Measurements from ENCODE around the gene EDEM1.
"Not testable (repeated sequence)": the region's sequence is repeated elsewhere in the genome, so short reads cannot be mapped to it uniquely, and the experiment has no call there.

EDEM1 gene

GRCh38 chr3:5169807-5170206 lies 17.7 kb upstream of the EDEM1 start:
- no peaks in the 10 kb centered on the region for H3K27me3 ChIP-seq (ENCODE audit: insufficient read depth, poor library complexity, severe bottlenecking)
- no peak for ATAC-seq (ENCODE audit: low read depth)
- DNase-seq (ENCODE audit: low spot score) = no peak
- no peaks in the 10 kb centered on the region for H3K4me1 ChIP-seq (ENCODE audit: insufficient read depth, poor library complexity, severe bottlenecking)
- peaks cover 51% of the 10 kb centered on the region for H3K36me3 ChIP-seq (ENCODE audit: low read depth)
- no peaks in the 10 kb centered on the region for H3K9me3 ChIP-seq (ENCODE audit: severe bottlenecking)
- no peak overlapping the region for H3K4me3 ChIP-seq (ENCODE audit: severe bottlenecking)
- TF ChIP-seq CTCF (IDR thresholded peaks at IDR 0.05; ENCODE audit: poor library complexity, severe bottlenecking) = no peak
- H3K27ac ChIP-seq (ENCODE audit: poor library complexity, severe bottlenecking) = no peak overlapping the region

GRCh38 chr3:5170975-5171374 lies 16.5 kb upstream of the EDEM1 start:
- Histone ChIP-seq H3K27me3 (ENCODE audit: insufficient read depth, poor library complexity, severe bottlenecking) (no peaks in the 10 kb centered on the region), H3K27ac (ENCODE audit: poor library complexity, severe bottlenecking) (no peak overlapping the region), H3K4me1 (ENCODE audit: insufficient read depth, poor library complexity, severe bottlenecking) (no peaks in the 10 kb centered on the region), H3K4me3 (ENCODE audit: severe bottlenecking) (no peak overlapping the region), H3K36me3 (ENCODE audit: low read depth) (peaks cover 58% of the 10 kb centered on the region), H3K9me3 (ENCODE audit: severe bottlenecking) (no peaks in the 10 kb centered on the region)
- no peak for TF ChIP-seq CTCF (IDR thresholded peaks at IDR 0.05; ENCODE audit: poor library complexity, severe bottlenecking)
- no peak for ATAC-seq (ENCODE audit: low read depth)
- no peak for DNase-seq (ENCODE audit: low spot score)

- no peaks in the 10 kb centered on the region for H3K4me1 ChIP-seq (ENCODE audit: insufficient read depth, poor library complexity, severe bottlenecking)
- no peak for TF ChIP-seq CTCF (IDR thresholded peaks at IDR 0.05; ENCODE audit: poor library complexity, severe bottlenecking)
- peaks cover 66% of the 10 kb centered on the region for H3K36me3 ChIP-seq (ENCODE audit: low read depth)
- no peaks in the 10 kb centered on the region for H3K27me3 ChIP-seq (ENCODE audit: insufficient read depth, poor library complexity, severe bottlenecking)
- ATAC-seq (ENCODE audit: low read depth) (no peak), DNase-seq (ENCODE audit: low spot score) (no peak)
- H3K4me3 ChIP-seq (ENCODE audit: severe bottlenecking) = no peak overlapping the region
- no peaks in the 10 kb centered on the region for H3K9me3 ChIP-seq (ENCODE audit: severe bottlenecking)
- no peak overlapping the region for H3K27ac ChIP-seq (ENCODE audit: poor library complexity, severe bottlenecking)
These were observed 15.5 kb upstream of the EDEM1 start for GRCh38 chr3:5172018-5172417.

GRCh38 chr3:5179036-5179435 lies 8.5 kb upstream of the EDEM1 start:
- peaks cover 88% of the 10 kb centered on the region for H3K36me3 ChIP-seq (ENCODE audit: low read depth)
- H3K9me3 ChIP-seq (ENCODE audit: severe bottlenecking); H3K4me3 ChIP-seq (ENCODE audit: severe bottlenecking): not testable (repeated sequence)

GRCh38 chr3:5181469-5182141 lies 5.9 kb upstream of the EDEM1 start:
- Histone ChIP-seq H3K9me3 (ENCODE audit: severe bottlenecking) (no peaks in the 10 kb centered on the region), H3K4me3 (ENCODE audit: severe bottlenecking) (no peak overlapping the region), H3K27me3 (ENCODE audit: insufficient read depth, poor library complexity, severe bottlenecking) (no peaks in the 10 kb centered on the region), H3K36me3 (ENCODE audit: low read depth) (peaks cover 81% of the 10 kb centered on the region), H3K27ac (ENCODE audit: poor library complexity, severe bottlenecking) (no peak overlapping the region), H3K4me1 (ENCODE audit: insufficient read depth, poor library complexity, severe bottlenecking) (no peaks in the 10 kb centered on the region)
- no peak for TF ChIP-seq CTCF (IDR thresholded peaks at IDR 0.05; ENCODE audit: poor library complexity, severe bottlenecking)
- ATAC-seq (ENCODE audit: low read depth) = no peak
- no peak for DNase-seq (ENCODE audit: low spot score)

More at GRCh38 chr3:5179036-5179435, 8.5 kb upstream of the EDEM1 start:
- DNase-seq (ENCODE audit: low spot score); H3K27me3 ChIP-seq (ENCODE audit: insufficient read depth, poor library complexity, severe bottlenecking); ATAC-seq (ENCODE audit: low read depth); H3K4me1 ChIP-seq (ENCODE audit: insufficient read depth, poor library complexity, severe bottlenecking); H3K27ac ChIP-seq (ENCODE audit: poor library complexity, severe bottlenecking): not testable (repeated sequence)

- not testable (repeated sequence) for H3K27ac ChIP-seq (ENCODE audit: poor library complexity, severe bottlenecking); H3K4me1 ChIP-seq (ENCODE audit: insufficient read depth, poor library complexity, severe bottlenecking); ATAC-seq (ENCODE audit: low read depth)
These were observed 3.8 kb upstream of the EDEM1 start for GRCh38 chr3:5183714-5184113.

More at GRCh38 chr3:5183714-5184113, 3.8 kb upstream of the EDEM1 start:
- DNase-seq (ENCODE audit: low spot score); H3K27me3 ChIP-seq (ENCODE audit: insufficient read depth, poor library complexity, severe bottlenecking); H3K4me3 ChIP-seq (ENCODE audit: severe bottlenecking); H3K9me3 ChIP-seq (ENCODE audit: severe bottlenecking): not testable (repeated sequence)
- H3K36me3 ChIP-seq (ENCODE audit: low read depth) = peaks cover 66% of the 10 kb centered on the region
